Posterior cingulate gyrus (tissue), 11 donors: ENCODE results near the gene PTEN.

ENCODE experiments used
- DNase-seq, 10 donors: peaks; one replicate each; pipeline versions ENCODE4 v3.0.0 to v3.0.0-alpha.2; 2020 to 2021; ENCODE audit warnings: mixed read lengths in 3 of 10
- intact Hi-C: fragments of 100-400 bp; cut with DNase I; formaldehyde crosslinking; loops from one replicate; pipeline ENCODE4 v1.15.1; 2023

Gene PTEN

GRCh38 chr10:87913156-87913921 is 49.9 kb downstream of the PTEN start:
- no peak for DNase-seq

GRCh38 chr10:87915406-87915805 is 52.0 kb downstream of the PTEN start:
- intact Hi-C loops: no loop called here
- no peak for DNase-seq

More at GRCh38 chr10:87913156-87913921, 49.9 kb downstream of the PTEN start:
- intact Hi-C loops: no loop called here

GRCh38 chr10:87915989-87916388 is 52.6 kb downstream of the PTEN start:
- no peak for DNase-seq
- intact Hi-C loops: no loop called here

- intact Hi-C loops: no loop called here
- no peak for DNase-seq
These were observed 53.1 kb downstream of the PTEN start for GRCh38 chr10:87916515-87916914.

- intact Hi-C loops: no loop called here
- no peak for DNase-seq
These were observed 54.9 kb downstream of the PTEN start for GRCh38 chr10:87918254-87918859.

- intact Hi-C loops: no loop called here
- DNase-seq: peak in 1 of 10 donors; percentile 46
These were observed 57.1 kb downstream of the PTEN start for GRCh38 chr10:87920538-87920937.

- intact Hi-C loops: no loop called here
- no peak for DNase-seq
These were observed 58.7 kb downstream of the PTEN start for GRCh38 chr10:87921931-87922688.

- intact Hi-C loops: no loop called here
- no peak for DNase-seq
These were observed 59.8 kb downstream of the PTEN start for GRCh38 chr10:87923233-87923632.

- no peak for DNase-seq
- intact Hi-C loops: no loop called here
These were observed 62.1 kb downstream of the PTEN start for GRCh38 chr10:87925570-87925969.

- intact Hi-C loops: no loop called here
- DNase-seq: no peak
These were observed 63.7 kb downstream of the PTEN start for GRCh38 chr10:87927091-87927490.

GRCh38 chr10:87928996-87929395 is 65.6 kb downstream of the PTEN start:
- intact Hi-C loops: no loop called here

GRCh38 chr10:87930141-87930540 is 66.7 kb downstream of the PTEN start:
- DNase-seq: no peak
- intact Hi-C loops: no loop called here

More at GRCh38 chr10:87928996-87929395, 65.6 kb downstream of the PTEN start:
- no peak for DNase-seq

GRCh38 chr10:87930934-87931835 is 67.8 kb downstream of the PTEN start:
- intact Hi-C loops: no loop called here
- no peak for DNase-seq

- no peak for DNase-seq
- intact Hi-C loops: no loop called here
These were observed 68.4 kb downstream of the PTEN start for GRCh38 chr10:87931836-87932230.

- intact Hi-C loops: no loop called here
- DNase-seq: no peak
These were observed 72.1 kb downstream of the PTEN start for GRCh38 chr10:87935290-87936141.

GRCh38 chr10:87940210-87940609 is 76.8 kb downstream of the PTEN start:
- intact Hi-C loops: no loop called here
- peak in 1 of 10 donors; percentile 31 for DNase-seq

- no peak for DNase-seq
- intact Hi-C loops: no loop called here
These were observed 79.6 kb downstream of the PTEN start for GRCh38 chr10:87942884-87943527.

- intact Hi-C loops: no loop called here
- DNase-seq: no peak
These were observed 82.6 kb downstream of the PTEN start for GRCh38 chr10:87945984-87946383.

GRCh38 chr10:87952612-87953011 is 89.2 kb downstream of the PTEN start:
- DNase-seq: no peak

More at GRCh38 chr10:87952612-87953011, 89.2 kb downstream of the PTEN start:
- intact Hi-C loops: no loop called here
